ENCODE data around the gene SMTN.

Gene SMTN

GRCh38 chr22:31134688-31135087 is 53.6 kb downstream of the SMTN start:
- no peak for TF ChIP-seq TAF1 (IDR thresholded peaks at IDR 0.05; ENCODE audit: low read depth)
- TF ChIP-seq REST (IDR thresholded peaks at IDR 0.05; ENCODE audit: low read depth) = no peak
- TF ChIP-seq EP300 (IDR thresholded peaks at IDR 0.05; ENCODE audit: borderline replicate concordance) = no peak
- TF ChIP-seq NFIC (IDR thresholded peaks at IDR 0.05) = no peak
- TF ChIP-seq ZBTB7A (IDR thresholded peaks at IDR 0.05; ENCODE audit: low read depth) = no peak
- no peak for TF ChIP-seq YY1 (IDR thresholded peaks at IDR 0.05; ENCODE audit: low read depth)
- TF ChIP-seq TCF12 (IDR thresholded peaks at IDR 0.05; ENCODE audit: low read depth) = no peak
- TF ChIP-seq EGR1 (IDR thresholded peaks at IDR 0.05) = no peak
- TF ChIP-seq TEAD4 (IDR thresholded peaks at IDR 0.05) = no peak
- TF ChIP-seq CEBPB (IDR thresholded peaks at IDR 0.05) = no peak
- no peak for TF ChIP-seq CREB1 (IDR thresholded peaks at IDR 0.05; ENCODE audit: low read depth)
- no peak for TF ChIP-seq MAX (IDR thresholded peaks at IDR 0.05)
- TF ChIP-seq USF1 (IDR thresholded peaks at IDR 0.05) = no peak
- TF ChIP-seq RAD21 (IDR thresholded peaks at IDR 0.05; ENCODE audit: low read depth) = no peak
- no peak for TF ChIP-seq FOXM1 (IDR thresholded peaks at IDR 0.05; ENCODE audit: borderline replicate concordance, low read depth)

GRCh38 chr22:31135706-31136105 is 54.6 kb downstream of the SMTN start:
- TF ChIP-seq TCF12 (IDR thresholded peaks at IDR 0.05; ENCODE audit: low read depth) (no peak), RAD21 (IDR thresholded peaks at IDR 0.05; ENCODE audit: low read depth) (no peak), TAF1 (IDR thresholded peaks at IDR 0.05; ENCODE audit: low read depth) (no peak), TEAD4 (IDR thresholded peaks at IDR 0.05) (no peak), CEBPB (IDR thresholded peaks at IDR 0.05) (no peak), YY1 (IDR thresholded peaks at IDR 0.05; ENCODE audit: low read depth) (no peak), EGR1 (IDR thresholded peaks at IDR 0.05) (no peak), CREB1 (IDR thresholded peaks at IDR 0.05; ENCODE audit: low read depth) (no peak), USF1 (IDR thresholded peaks at IDR 0.05) (no peak), NFIC (IDR thresholded peaks at IDR 0.05) (no peak), REST (IDR thresholded peaks at IDR 0.05; ENCODE audit: low read depth) (no peak), FOXM1 (IDR thresholded peaks at IDR 0.05; ENCODE audit: borderline replicate concordance, low read depth) (no peak), ZBTB7A (IDR thresholded peaks at IDR 0.05; ENCODE audit: low read depth) (no peak), MAX (IDR thresholded peaks at IDR 0.05) (no peak), EP300 (IDR thresholded peaks at IDR 0.05; ENCODE audit: borderline replicate concordance) (no peak)

- TF ChIP-seq TEAD4 (IDR thresholded peaks at IDR 0.05) = no peak
- TF ChIP-seq ZBTB7A (IDR thresholded peaks at IDR 0.05; ENCODE audit: low read depth) = no peak
- TF ChIP-seq CREB1 (IDR thresholded peaks at IDR 0.05; ENCODE audit: low read depth) = no peak
- TF ChIP-seq RAD21 (IDR thresholded peaks at IDR 0.05; ENCODE audit: low read depth) = no peak
- no peak for TF ChIP-seq EGR1 (IDR thresholded peaks at IDR 0.05)
- TF ChIP-seq REST (IDR thresholded peaks at IDR 0.05; ENCODE audit: low read depth) = no peak
- no peak for TF ChIP-seq USF1 (IDR thresholded peaks at IDR 0.05)
- no peak for TF ChIP-seq FOXM1 (IDR thresholded peaks at IDR 0.05; ENCODE audit: borderline replicate concordance, low read depth)
- no peak for TF ChIP-seq NFIC (IDR thresholded peaks at IDR 0.05)
- TF ChIP-seq TAF1 (IDR thresholded peaks at IDR 0.05; ENCODE audit: low read depth) = no peak
- no peak for TF ChIP-seq MAX (IDR thresholded peaks at IDR 0.05)
- TF ChIP-seq EP300 (IDR thresholded peaks at IDR 0.05; ENCODE audit: borderline replicate concordance) = no peak
- no peak for TF ChIP-seq CEBPB (IDR thresholded peaks at IDR 0.05)
- TF ChIP-seq TCF12 (IDR thresholded peaks at IDR 0.05; ENCODE audit: low read depth) = no peak
- no peak for TF ChIP-seq YY1 (IDR thresholded peaks at IDR 0.05; ENCODE audit: low read depth)
Observed at GRCh38 chr22:31136155-31136554, 55.0 kb downstream of the SMTN start.

Measured in Ishikawa (cell line).